Measurements from ENCODE around the gene PNMA6F. TPM values are rescaled to one million over a fixed set of nuclear protein-coding genes. Genes with fewer than 3 reads are reported as not detected.

The PNMA6F gene
- total and polyA plus RNA-seq, 2 of the 8 experiments (the other 6 are each of a cell fraction or from before 2014, with no cell fraction given), result 0.12 to 0.22 TPM

DNA sequence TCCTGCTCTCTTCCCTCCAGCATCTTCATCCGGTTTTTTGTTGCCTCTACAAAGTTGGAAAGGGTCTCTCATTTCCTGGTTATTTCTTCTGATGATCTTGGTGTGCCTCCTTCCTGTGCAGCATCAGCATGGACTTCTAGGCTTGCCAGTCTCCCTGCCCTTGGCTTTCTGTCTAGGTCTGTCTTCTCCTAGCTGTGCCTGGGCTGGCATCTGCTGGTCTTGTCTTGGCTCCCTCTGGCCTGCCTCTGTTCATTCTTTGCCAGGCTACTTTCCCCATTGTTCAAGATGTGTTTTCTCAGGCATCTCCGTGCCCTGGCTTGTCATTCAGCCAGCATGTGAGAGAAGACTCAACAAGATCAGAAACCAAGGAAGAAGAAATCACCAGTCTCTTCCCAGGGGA, 22.1 kb upstream of the PNMA6F start:
- Histone ChIP-seq H3K23me2 (ENCODE audit: low read depth, low read length) (no peaks in the 10 kb centered on the region), H2BK12ac (ENCODE audit: low read depth, low read length) (no peak overlapping the region), H3K4me2 (ENCODE audit: insufficient read depth in 1 of 2, low read depth in 2 of 2, low read length in 2 of 2) (no peak overlapping the region), H3K36me3 (ENCODE audit: control insufficient read depth in 2 of 4, insufficient read depth in 4 of 4, low read length in 3 of 4) (peaks cover 0 to 11% (median 8%) of the 10 kb centered on the region in 4 experiments; a peak in 5 of 8 replicates), H3K4me3 (ENCODE audit: extremely low read depth in 1 of 4, insufficient read depth in 2 of 4, low read depth in 3 of 4, low read length in 4 of 4) (no peak overlapping the region), H2BK15ac (ENCODE audit: low read length) (no peak overlapping the region), H3K4ac (replicated peaks; ENCODE audit: insufficient read length, low read depth, low read length) (no peak overlapping the region), H3K23ac (ENCODE audit: insufficient read length) (no peak overlapping the region), H3K27me3 (replicated peaks in 1 of 4; ENCODE audit: control insufficient read depth in 3 of 4, extremely low read depth in 1 of 4, insufficient read depth in 3 of 4, low read length in 3 of 4) (no peaks in the 10 kb centered on the region), H4K8ac (ENCODE audit: extremely low read depth, insufficient read depth, low read length) (no peak overlapping the region), H3K79me1 (ENCODE audit: low read depth, low read length) (no peaks in the 10 kb centered on the region), H4K20me1 (replicated peaks in 1 of 2; ENCODE audit: control insufficient read depth in 1 of 2, insufficient read depth in 2 of 2, low read length in 2 of 2) (peaks cover 0 to 1% of the 10 kb centered on the region in 2 experiments), H3K18ac (ENCODE audit: extremely low read depth, low read length) (no peak overlapping the region), H2BK120ac (replicated peaks; ENCODE audit: low read depth, low read length) (no peak overlapping the region), H2AK5ac (ENCODE audit: low read depth, low read length) (no peak overlapping the region), H2BK20ac (ENCODE audit: low read length) (no peak overlapping the region), H3K9me3 (ENCODE audit: insufficient read depth in 2 of 2, low read depth in 1 of 2, low read length in 1 of 2) (no peaks in the 10 kb centered on the region), H3K14ac (ENCODE audit: insufficient read length) (no peak overlapping the region), H4K5ac (ENCODE audit: insufficient read length, low read depth, low read length) (no peak overlapping the region), H3K4me1 (replicated peaks in 1 of 4; ENCODE audit: control insufficient read depth in 3 of 4, insufficient read depth in 4 of 4, low read length in 3 of 4) (no peaks in the 10 kb centered on the region; a peak in 1 of 7 replicates), H2AFZ (ENCODE audit: low read length) (no peak overlapping the region), H3K79me2 (ENCODE audit: control insufficient read depth in 1 of 2, insufficient read depth in 2 of 2, low read length in 2 of 2) (no peaks in the 10 kb centered on the region; a peak in 1 of 4 replicates), H3K9ac (replicated peaks in 1 of 4; ENCODE audit: extremely low read depth in 1 of 4, low read depth in 3 of 4, low read length in 3 of 4) (no peak overlapping the region), H3K27ac (ENCODE audit: low read depth, low read length) (no peak overlapping the region), H4K91ac (replicated peaks; ENCODE audit: insufficient read length, low read length) (no peak overlapping the region), H2BK5ac (ENCODE audit: low read depth, low read length) (no peak overlapping the region), H3K56ac (replicated peaks; ENCODE audit: insufficient read length, low read depth, low read length) (no peak overlapping the region)
- ChIA-PET CTCF (ENCODE audit: partially characterized antibody) (interaction anchor here (1.7 to 2.9 kb wide), 2 partner anchors 10 kb away, joined by 5 to 8 read pairs; no protein-coding TSS in a partner anchor), POLR2A (ENCODE audit: partially characterized antibody) (no interaction called here)
- FAIRE-seq (no peak), DNase-seq (ENCODE audit: low read depth in 1 of 2, low spot score in 2 of 2) (no peak)
- TF ChIP-seq, protein P1, sequence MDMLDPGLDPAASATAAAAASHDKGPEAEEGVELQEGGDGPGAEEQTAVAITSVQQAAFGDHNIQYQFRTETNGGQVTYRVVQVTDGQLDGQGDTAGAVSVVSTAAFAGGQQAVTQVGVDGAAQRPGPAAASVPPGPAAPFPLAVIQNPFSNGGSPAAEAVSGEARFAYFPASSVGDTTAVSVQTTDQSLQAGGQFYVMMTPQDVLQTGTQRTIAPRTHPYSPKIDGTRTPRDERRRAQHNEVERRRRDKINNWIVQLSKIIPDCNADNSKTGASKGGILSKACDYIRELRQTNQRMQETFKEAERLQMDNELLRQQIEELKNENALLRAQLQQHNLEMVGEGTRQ (IDR thresholded peaks at IDR 0.05; ENCODE audit: low read length), result no peak
- TF ChIP-seq SAP30 (IDR thresholded peaks at IDR 0.05; ENCODE audit: insufficient read depth, insufficient replicate concordance, low read length), result no peak
- TF ChIP-seq YY1 (IDR thresholded peaks at IDR 0.05; ENCODE audit: low read depth, low read length), result no peak
- no peak for TF ChIP-seq FOSL1 (IDR thresholded peaks at IDR 0.05; ENCODE audit: insufficient read depth, low read depth, low read length)
- TF ChIP-seq CREB1 (IDR thresholded peaks at IDR 0.05), result no peak
- WGBS, 2 experiments (ENCODE audit: extremely low coverage in 1 of 2, insufficient coverage in 1 of 2, insufficient read length in 1 of 2, insufficient replicate concordance in 2 of 2, low coverage in 1 of 2, low lambda C conversion rate in 2 of 2, missing lambda C conversion rate in 1 of 2), result 86% methylated on average over 1 of the region's 2 CpGs; no CpG with 5 or more reads in 1 of the 2 experiments

Data from H1 (cell line).